H54 (cell line): ENCODE measurements around the gene ITGB7.
"Not testable (repeated sequence)": the region's sequence is repeated elsewhere in the genome, so short reads cannot be mapped to it uniquely, and the experiment has no call there.

Source experiments
- DNase-seq: peaks from one replicate; pipeline ENCODE4 v3.0.0; 2011; ENCODE audit warnings: low spot score, mixed read lengths; ENCODE audit not compliant: insufficient read length
- FAIRE-seq: peaks from 3 replicates; lab custom pipeline; 2011; peaks lifted over from hg19 to GRCh38; lab: Jason Lieb, UNC
- POLR2A ChIP-seq: IDR thresholded peaks from 2 replicates; pipeline ENCODE4 v1.6.1; 2011; ENCODE audit warnings: low read depth, mild to moderate bottlenecking, low read length

The ITGB7 gene

DNA sequence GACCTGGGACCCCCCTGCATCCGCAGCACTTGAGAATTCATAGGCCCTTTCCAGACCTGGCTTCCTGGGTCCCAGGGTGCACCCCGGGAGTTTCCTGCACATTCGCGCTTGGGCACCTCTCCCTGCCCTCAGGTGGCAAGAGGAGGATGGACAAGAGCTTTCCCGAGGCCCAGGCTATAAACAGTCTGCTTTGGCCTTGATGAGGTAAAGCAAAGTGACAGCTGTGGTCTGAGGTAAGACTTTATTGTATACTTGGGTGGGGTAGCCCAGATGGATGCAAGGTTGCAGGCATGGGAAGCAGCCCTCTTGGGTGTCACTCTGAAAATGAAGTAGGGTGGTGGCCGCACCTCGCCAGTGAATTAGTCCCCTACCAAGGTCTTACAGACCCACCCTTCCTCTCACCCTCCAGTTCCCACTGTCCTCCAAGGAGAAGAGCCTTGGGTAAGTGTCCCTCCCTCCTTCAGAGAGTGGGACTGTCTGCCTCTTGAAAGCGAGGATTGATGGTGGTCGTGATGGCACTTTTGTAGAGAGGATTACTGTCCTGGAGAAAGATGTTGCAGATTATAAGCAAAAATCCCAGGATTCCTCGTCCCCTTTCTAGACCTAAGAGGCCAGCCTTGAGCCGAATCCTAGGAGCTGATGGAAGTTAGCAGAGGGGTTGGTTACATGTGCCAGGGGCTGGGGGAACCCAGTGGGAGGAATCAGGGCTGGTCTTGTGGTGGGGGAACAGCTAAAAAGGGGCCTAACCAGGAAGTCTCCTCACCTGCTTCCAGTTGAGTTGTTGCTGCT lies 15.8 kb downstream of the ITGB7 start:
- TF ChIP-seq POLR2A = no peak
- FAIRE-seq = no peak
- no peak for DNase-seq

DNA sequence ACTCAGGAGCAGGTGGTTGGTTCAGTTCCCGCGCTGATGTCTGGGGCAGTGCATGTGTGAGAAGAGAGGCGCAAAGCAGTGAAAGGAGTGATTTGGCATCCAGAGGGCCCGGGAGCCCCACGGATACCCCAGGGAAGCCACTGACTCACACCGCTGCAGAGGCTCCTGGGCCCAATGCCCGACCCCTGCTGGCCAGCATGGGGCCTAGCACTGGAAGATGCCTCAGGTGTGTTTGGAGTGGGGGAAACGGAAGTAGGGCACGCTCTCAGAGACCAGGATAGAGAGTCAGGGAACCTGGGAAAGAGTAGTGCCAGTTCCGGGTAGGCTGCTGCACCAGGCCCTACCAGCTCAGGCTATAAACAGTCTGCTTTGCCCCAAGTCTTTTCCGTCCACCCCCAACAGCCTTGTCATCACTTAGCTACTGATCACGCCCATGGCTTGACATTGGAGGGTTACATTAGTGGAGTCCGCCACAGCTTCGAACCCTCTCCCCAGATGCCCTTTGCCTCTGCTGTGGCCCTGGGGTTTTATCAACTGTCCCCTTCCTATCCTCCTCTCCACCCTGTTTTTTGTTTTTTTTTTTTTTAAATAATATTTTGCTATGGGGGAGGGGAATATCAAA lies 16.8 kb downstream of the ITGB7 start:
- DNase-seq = peak; percentile 78
- no peak for TF ChIP-seq POLR2A
- no peak for FAIRE-seq

DNA sequence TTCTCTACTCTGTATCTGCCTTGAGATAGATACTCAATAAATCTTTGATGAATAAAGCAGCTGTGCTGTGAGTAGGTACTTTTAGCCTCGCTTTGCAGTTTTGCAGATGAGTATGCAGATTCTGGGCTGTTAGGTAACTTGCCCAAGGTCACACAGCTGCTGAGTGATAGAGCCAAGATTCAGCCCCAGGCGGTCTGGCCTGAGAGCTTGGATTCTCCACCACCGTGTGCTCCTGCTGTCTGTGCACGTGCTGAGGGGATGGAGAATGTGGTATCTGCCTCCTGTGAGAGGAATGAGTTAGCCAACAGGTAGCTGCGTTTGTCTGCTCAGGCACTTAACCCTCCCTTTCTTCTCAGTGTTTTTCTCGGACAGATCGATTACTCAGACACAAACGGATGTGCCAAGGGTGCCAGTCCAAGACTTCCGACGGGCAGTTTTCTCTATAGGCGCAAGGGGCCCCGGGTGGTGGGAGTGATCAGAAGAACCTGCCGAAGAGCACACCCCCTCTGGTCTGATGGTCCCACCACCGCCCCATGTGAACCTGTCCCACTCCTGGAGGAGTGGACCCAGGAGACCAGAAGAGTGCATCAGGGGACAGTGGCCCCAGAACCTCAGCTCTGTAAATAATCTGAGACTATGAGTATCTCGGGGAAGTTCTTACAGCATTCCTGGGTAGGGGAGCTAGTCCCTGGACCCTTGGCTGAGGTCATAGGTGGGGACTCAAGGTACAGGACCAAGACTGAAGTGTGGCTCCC lies 19.7 kb downstream of the ITGB7 start:
- FAIRE-seq (no peak), DNase-seq (no peak)
- no peak for TF ChIP-seq POLR2A

DNA sequence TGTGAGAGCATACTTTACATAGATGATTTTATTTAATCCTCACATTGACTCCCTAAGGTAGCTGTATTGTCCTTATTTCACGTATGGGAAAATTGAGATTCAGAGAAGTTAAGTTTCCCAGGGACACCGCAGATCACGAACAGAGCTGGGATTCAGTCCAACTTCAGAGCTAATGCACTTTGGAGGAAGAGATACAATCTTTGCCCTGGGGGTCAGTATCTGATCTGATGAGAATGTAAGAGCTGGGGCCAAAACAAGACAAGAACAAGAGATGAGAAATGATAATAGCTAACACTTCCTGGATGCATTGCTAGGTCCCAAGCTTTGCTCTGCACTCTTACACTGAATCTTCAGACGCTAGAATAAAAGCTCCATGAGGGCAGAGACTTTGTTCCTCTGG lies 20.3 kb downstream of the ITGB7 start:
- no peak for DNase-seq

DNA sequence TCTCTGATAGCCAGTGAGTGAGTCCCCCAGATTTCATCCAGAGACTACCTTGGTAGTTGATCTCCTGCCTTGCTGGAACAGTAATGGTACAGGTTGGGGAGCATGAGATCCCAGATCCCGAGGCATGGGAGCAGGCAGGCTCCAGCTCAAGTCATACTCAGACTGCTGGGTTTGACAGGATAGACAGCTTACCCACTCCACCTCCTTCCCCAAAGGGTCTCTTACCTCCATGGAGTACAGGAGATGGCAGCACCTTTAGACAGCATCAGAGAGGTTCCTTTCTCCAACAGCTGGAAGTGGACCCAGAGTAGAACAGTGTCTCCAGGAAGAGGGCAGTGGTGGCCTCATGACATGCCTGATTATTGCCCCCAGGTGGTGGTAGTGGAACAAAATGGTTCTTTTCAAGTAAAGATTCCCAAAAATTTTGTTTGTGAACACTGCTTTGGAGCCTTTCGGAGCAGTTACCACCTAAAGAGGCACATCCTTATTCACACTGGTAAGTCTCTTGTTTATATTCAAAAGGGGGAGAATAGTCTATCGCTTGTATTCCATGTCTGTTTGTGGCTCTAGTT lies 21.4 kb downstream of the ITGB7 start:
- FAIRE-seq (no peak), DNase-seq (no peak)
- TF ChIP-seq POLR2A = no peak

More for the DNA sequence above, 20.3 kb downstream of the ITGB7 start:
- FAIRE-seq = no peak
- no peak for TF ChIP-seq POLR2A

DNA sequence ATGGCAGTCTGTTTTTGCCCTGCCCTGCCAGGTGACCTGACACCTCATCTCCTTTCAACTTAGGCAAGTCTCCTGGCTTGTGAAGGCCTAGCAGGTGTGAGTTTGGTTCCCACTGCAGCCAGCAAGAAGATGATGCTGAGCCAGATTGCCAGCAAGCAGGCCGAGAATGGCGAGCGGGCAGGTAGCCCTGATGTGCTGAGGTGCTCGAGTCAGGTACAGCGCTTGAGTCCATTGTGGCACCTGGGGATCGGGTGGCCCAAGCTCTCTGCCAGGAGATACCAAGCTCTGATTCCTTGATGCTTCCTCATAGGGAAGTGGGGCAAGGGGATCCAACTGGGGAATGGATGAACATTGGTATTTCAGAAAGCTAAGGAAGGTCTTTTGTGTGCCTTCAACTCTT lies 22.2 kb downstream of the ITGB7 start:
- no peak for TF ChIP-seq POLR2A
- DNase-seq = no peak
- FAIRE-seq = no peak

DNA sequence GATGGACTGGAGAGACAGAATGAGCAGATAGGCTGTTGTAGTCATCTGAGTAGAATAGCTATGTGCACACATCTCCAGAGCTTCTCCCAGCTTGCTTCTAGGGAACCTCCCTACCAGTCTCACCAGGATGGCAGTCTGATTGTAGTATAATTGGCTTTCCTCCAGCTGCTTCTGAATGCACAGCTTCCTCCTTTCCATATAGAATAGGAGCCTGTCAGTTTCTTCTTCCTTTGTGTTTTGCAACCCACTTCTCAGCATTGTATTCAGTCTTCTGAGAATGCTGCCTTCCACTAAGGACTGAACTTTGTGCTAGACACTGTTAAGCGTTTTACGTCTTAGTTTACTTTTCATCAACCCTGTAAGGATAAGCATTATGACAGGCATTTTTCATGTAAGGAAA lies 24.1 kb downstream of the ITGB7 start:
- FAIRE-seq (no peak), DNase-seq (no peak)
- TF ChIP-seq POLR2A = no peak

DNA sequence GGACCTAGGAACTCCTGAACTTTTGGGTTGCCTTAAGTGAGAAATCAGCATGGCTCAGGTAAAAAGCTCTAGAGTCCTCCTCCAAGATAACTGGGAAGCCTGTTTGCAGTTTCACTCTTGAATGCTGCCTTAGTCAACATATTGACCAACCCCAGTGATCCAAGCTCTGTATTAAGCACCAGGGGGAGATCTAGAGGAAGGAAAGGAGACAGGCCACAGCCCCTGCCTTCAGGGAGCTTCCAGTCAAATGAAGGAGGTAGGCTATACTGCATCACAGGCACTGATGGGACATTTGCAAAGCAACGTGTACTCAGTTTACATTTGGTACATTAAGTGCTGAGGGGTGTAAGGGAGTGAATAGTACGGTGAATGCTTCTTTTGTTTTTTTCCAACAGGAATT lies 25.1 kb downstream of the ITGB7 start:
- DNase-seq (no peak), FAIRE-seq (no peak)
- TF ChIP-seq POLR2A = no peak

DNA sequence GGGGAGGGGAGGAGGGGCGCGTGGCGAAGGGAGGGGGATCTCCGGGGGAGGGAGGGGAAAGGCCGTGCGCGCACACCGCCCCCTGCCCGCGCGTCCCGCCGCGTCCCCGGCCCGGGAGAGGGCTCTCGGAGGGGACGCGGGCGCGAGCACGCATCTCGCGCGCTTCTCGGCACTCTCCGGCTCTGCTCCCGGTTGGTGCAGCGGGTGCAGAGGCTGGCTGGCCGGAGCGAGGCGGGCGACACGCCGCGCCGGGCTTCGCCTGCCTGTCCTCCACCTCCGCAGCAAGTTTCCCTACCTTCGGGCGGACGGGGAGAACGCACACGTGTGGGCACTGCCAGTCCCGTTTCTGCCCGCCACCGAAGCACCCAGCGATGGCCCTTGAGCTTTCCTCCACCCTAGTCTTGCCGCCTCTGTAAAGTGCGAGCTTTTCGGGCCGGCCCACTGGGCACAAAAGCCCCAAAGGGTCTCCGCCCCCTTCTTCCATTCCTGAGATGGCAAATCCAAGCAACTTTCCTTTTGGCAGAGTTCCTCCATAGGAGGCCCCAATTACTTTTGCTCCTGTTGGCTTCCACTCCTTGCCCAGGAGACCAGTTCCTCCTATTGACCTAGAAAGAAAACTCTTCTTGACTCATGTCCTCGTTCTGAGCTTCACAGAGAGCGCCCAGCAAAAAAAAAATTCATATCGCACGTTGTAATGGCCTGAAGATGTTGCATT lies 26.0 kb downstream of the ITGB7 start:
- FAIRE-seq (no peak), DNase-seq (peak; percentile 83)
- TF ChIP-seq POLR2A = peak; percentile 74; the same call in 1 of the 2 replicates

DNA sequence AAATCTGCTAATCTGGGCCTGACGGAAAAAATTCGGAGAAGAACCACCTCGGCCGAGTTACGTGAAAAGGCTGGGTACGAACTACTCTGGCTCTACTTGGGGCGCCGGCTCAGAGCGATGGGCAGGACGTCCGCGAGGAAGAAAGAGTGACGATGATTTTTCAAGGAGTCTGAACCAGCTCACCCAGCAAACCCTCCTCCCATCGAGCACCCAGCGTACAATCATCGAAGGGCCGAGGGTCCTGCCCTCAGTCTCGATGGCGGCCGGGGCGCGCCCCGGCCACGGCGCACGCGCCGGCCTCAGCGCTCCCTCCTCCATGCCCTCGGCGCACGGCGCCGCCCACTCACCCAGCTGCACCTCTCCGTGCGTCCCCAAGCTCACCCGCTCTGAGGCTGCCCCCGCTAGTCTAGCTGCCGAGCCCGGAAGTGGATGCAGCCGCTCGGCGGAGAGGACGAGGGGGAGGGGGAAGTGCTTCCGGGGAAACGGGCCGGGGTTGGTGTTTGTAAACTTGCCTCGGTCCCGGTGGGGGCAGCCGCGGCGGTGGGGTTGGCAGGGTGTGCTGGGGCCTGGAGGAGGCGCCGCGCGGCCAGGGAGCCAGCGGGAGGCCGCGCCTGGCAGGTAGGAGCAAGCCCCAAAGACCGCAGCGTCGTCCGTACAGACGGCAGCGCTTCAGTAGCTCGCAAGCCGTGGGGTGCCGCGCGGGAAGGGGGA lies 26.7 kb downstream of the ITGB7 start, which contains the start of the genes CSAD and ZNF740:
Gene CSAD, minus strand, starts transcription at position 706 of the 711 bp plus-strand sequence. CDS start 7,455 bp downstream, outside the sequence.
Gene ZNF740, plus strand, starts transcription at position 503 of the 711 bp plus-strand sequence. CDS start 1,262 bp downstream, outside the sequence.
- TF ChIP-seq POLR2A = peak; percentile 51
- peak; percentile 65 for FAIRE-seq
- DNase-seq = peak; percentile 98

DNA sequence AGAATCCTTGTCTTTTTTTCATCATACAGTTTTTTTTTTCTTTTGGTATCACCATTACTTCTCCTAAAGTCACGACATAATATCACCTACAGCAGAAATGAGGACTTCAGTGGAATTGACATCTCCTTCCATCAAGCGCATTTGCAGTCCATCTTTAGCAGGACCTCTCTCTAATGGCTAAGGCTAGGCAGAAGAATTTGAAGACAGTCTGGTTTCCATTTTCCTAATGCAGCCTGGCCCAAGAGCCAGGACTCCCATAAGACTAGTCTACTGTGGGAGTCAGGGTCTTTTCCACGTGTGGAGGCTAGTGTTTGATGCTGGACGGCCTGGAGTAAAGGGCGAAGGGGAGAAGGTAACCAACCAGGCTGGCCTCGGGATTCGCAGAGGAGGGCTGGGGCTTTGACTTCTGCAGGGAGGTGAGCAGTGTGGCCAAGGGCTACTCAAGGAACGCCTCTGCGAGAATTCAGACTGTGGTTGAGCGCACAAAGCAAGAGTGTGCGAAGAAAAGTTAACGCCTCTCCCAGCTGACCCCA lies 27.3 kb downstream of the ITGB7 start:
- no peak for DNase-seq
- no peak for TF ChIP-seq POLR2A
- no peak for FAIRE-seq

DNA sequence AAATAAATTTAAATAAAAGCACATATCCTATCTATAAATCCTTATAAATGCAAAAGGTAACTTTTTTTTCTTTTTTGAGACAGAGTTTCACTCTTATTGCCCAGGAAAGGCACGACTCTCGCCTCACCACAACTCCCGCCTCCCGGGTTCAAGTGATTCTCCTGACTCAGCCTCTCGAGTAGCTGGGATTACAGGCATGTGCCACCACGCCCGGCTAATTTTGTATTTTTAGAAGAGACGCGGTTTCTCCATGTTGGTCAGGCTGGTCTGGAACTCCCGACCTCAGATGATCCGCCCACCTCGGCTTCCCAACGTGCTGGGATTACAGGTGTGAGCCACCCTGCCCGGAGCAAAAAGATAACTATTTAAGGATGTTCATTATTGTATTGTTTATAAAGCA lies 28.2 kb downstream of the ITGB7 start:
- not testable (repeated sequence) for FAIRE-seq, DNase-seq

DNA sequence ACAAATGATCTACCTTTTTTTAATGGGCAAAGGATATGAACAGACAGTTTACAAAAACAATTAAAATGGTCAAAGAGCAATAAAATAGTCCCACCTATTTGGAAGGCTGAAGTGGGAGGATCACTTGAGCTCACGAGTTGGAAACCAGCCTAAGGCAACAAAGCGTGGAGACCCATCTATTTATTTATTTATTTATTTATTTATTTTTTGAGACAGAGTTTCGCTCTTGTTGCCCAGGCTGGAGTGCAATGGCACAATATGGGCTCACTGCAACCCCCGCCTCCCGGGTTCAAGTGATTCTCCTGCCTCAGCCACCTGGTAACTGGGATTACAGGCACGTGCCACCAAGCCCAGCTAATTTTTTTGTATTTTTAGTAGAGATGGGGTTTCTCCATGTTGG lies 29.6 kb downstream of the ITGB7 start:
- not testable (repeated sequence) for DNase-seq, FAIRE-seq
